Activated CD8-positive, alpha-beta T cell treated with anti-CD3 and anti-CD28 coated beads for 36 hours (primary cell): ENCODE results near the gene GPC6. TPM values are rescaled to one million over a fixed set of nuclear protein-coding genes. Genes with fewer than 3 reads are reported as not detected.
A peak's percentile ranks its signal among the peaks of the same experiment; 100 is the strongest.

Experiments used
- ATAC-seq: fragments of 200-7000 bp; cut with Tn5 transposase; one replicate; pipeline ENCODE4 v1.10.0; 2021; ENCODE audit warnings: mild to moderate bottlenecking, moderate library complexity
- CTCF ChIA-PET: fragments of 350-600 bp; sonication (Branson Sonifier 250); formaldehyde crosslinking; loops from one replicate; lab custom pipeline; 2021; ENCODE audit warnings: antibody characterized with exemption; lab: Charles Lee
- POLR2A ChIA-PET: fragments of 350-600 bp; sonication (Branson Sonifier 250); formaldehyde crosslinking; loops from one replicate; lab custom pipeline; 2021; ENCODE audit warnings: antibody characterized with exemption; lab: Charles Lee
- DNase-seq: peaks from one replicate; pipeline ENCODE4 v3.0.0-alpha.2; 2020
- H3K27ac Mint-ChIP-seq: one replicate; pipeline ENCODE4 v1.8.0; 2021; ENCODE audit warnings: mild to moderate bottlenecking, mixed read lengths
- H3K27me3 Mint-ChIP-seq: one replicate; pipeline ENCODE4 v1.8.0; 2021; ENCODE audit warnings: mixed read lengths
- H3K36me3 Mint-ChIP-seq: one replicate; pipeline ENCODE4 v1.8.0; 2021; ENCODE audit warnings: low read depth, mixed read lengths
- H3K4me1 Mint-ChIP-seq: one replicate; pipeline ENCODE4 v1.8.0; 2021; ENCODE audit warnings: low read depth, mixed read lengths
- H3K4me3 Mint-ChIP-seq: one replicate; pipeline ENCODE4 v1.8.0; 2021; ENCODE audit warnings: mild to moderate bottlenecking, moderate library complexity, mixed read lengths
- H3K9me3 Mint-ChIP-seq: one replicate; pipeline ENCODE4 v1.8.0; 2021; ENCODE audit warnings: mixed read lengths
- CTCF ChIP-seq: fragments of 200-600 bp; IDR thresholded peaks from one replicate; pipeline ENCODE4 v1.8.0; 2022; ENCODE audit warnings: antibody characterized with exemption, mild to moderate bottlenecking
- intact Hi-C: fragments of 100-400 bp; cut with micrococcal nuclease; formaldehyde crosslinking; loops from one replicate; pipeline ENCODE4 v1.10.0; 2022
- total RNA-seq, 2 experiments: library from RNA; stranded (reverse); gene quantifications; one replicate each; pipeline ENCODE4 v1.2.3, GENCODE V29; 2021

GPC6 gene
- total RNA-seq, 2 experiments from 2014 or later, result not detected

DNA sequence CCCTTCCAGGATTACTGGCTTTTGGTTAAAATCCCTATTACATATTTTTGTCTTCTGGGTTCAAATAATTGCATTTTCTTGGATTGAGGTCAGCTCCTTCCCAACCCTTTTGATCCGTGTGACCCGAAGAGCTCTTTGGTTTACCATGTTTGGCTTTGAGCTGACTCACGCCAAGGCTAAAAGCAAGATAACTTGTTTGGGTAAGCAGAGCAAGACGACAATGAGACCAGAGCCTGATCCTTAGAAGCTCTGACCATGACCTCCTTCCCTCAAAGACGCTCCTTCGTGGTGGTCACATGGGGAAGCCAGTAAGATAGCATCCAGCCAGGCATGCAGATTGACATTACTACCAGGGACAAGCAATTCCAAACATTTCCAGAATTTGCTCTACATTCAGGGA lies 1099.0 kb downstream of the GPC6 start:
- ChIA-PET CTCF (no interaction called here), POLR2A (no interaction called here)
- intact Hi-C loops, result loop anchor here (5.0 kb wide), 1 partner anchor 88 kb away; no protein-coding TSS in a partner anchor
- ATAC-seq (no peak), DNase-seq (no peak)
- no peak for TF ChIP-seq CTCF
- H3K4me3 Mint-ChIP-seq, result no peak overlapping the region
- H3K27me3 Mint-ChIP-seq, result peaks cover 2% of the 10 kb centered on the region
- H3K27ac Mint-ChIP-seq, result no peak overlapping the region
- H3K4me1 Mint-ChIP-seq, result peaks cover 67% of the 10 kb centered on the region
- peaks cover 11% of the 10 kb centered on the region for H3K36me3 Mint-ChIP-seq
- H3K9me3 Mint-ChIP-seq, result peaks cover 14% of the 10 kb centered on the region

DNA sequence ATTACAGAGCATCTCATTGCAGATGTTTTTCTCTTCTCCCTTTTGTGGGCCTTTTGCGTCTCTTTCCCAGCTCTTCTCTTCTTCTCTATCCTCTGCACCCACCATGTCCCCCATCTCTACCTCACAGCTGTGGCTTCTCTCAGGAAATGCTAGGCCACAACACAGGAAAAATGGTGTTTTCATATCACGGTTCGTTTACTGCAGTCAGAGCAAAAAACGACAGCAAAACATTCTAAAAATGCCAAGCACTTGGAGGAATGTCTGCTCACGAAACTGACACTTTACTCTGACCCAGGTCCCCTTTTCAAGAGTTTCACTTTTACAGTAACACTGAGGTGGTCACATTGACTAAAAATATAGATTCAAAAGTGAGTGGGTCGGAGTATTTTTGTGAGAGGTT lies 1100.7 kb downstream of the GPC6 start:
- POLR2A ChIA-PET, result no interaction called here
- peak overlapping the region; percentile 45 for H3K27ac Mint-ChIP-seq
- CTCF ChIA-PET, result interaction anchor here (1.4 kb wide), 1 partner anchor 108 kb away, joined by 3 read pairs; no protein-coding TSS in a partner anchor
- H3K9me3 Mint-ChIP-seq, result peaks cover 10% of the 10 kb centered on the region
- H3K36me3 Mint-ChIP-seq, result peaks cover 9% of the 10 kb centered on the region
- DNase-seq, result peak; percentile 30
- TF ChIP-seq CTCF, result no peak
- peaks cover 73% of the 10 kb centered on the region for H3K4me1 Mint-ChIP-seq
- intact Hi-C loops, result loop anchor here (5.0 kb wide), 1 partner anchor 90 kb away; no protein-coding TSS in a partner anchor
- no peak overlapping the region for H3K4me3 Mint-ChIP-seq
- H3K27me3 Mint-ChIP-seq, result peaks cover 8% of the 10 kb centered on the region
- ATAC-seq, result peak; percentile 72

- POLR2A ChIA-PET, result no interaction called here
- peaks cover 16% of the 10 kb centered on the region for H3K27me3 Mint-ChIP-seq
- H3K4me1 Mint-ChIP-seq, result peaks cover 68% of the 10 kb centered on the region
- intact Hi-C loops, result loop anchor here (5.0 kb wide), 1 partner anchor 91 kb away; no protein-coding TSS in a partner anchor
- peaks cover 7% of the 10 kb centered on the region for H3K9me3 Mint-ChIP-seq
- peaks cover 9% of the 10 kb centered on the region for H3K36me3 Mint-ChIP-seq
- no peak overlapping the region for H3K27ac Mint-ChIP-seq
- TF ChIP-seq CTCF, result no peak
- no peak for ATAC-seq
- CTCF ChIA-PET, result no interaction called here
- no peak overlapping the region for H3K4me3 Mint-ChIP-seq
- no peak for DNase-seq
Measured at GRCh38 chr13:94328381-94329041, 1101.9 kb downstream of the GPC6 start.

DNA sequence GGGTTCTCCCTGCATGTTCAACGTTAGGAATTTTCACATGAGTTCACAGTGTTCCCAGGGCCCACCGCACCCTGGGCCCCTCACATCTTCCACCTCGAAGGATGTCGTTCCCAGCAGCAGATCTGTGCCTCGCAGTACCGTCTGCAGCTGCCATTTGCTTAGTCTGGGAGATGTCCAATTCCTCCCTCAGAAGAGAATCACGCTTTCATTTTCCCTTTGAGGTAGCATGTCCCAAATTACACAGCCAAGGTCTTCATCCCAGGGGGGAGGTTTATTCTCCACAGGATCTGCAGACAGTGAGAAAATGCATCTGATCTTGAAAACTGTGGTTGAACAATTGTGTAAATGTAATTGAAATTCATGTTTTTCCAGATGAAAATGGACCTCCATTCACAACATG lies 1102.7 kb downstream of the GPC6 start:
- no peak for TF ChIP-seq CTCF
- ChIA-PET POLR2A (no interaction called here), CTCF (interaction anchor here (0.9 kb wide), 1 partner anchor 106 kb away, joined by 3 read pairs; no protein-coding TSS in a partner anchor)
- Mint-ChIP-seq H3K27ac (no peak overlapping the region), H3K36me3 (peaks cover 9% of the 10 kb centered on the region), H3K9me3 (peaks cover 7% of the 10 kb centered on the region), H3K4me1 (peaks cover 62% of the 10 kb centered on the region), H3K27me3 (peaks cover 20% of the 10 kb centered on the region), H3K4me3 (no peak overlapping the region)
- no peak for DNase-seq
- no peak for ATAC-seq
- intact Hi-C loops, result loop anchor here (5.0 kb wide), 1 partner anchor 92 kb away; no protein-coding TSS in a partner anchor
